SK-N-SH (cell line): ENCODE measurements around the gene MB21D2. TPM values are rescaled to one million over a fixed set of nuclear protein-coding genes. Genes with fewer than 3 reads are reported as not detected.

ENCODE experiments used
- CTCF ChIA-PET: fragments of 300-600, 350-600 bp; formaldehyde crosslinking; extraction: SDS; loops from one replicate; lab custom pipeline; 2021; lab: Yijun Ruan, JAX
- POLR2A ChIA-PET: fragments of 350-600 bp; sonication (Branson Sonifier 250); formaldehyde crosslinking; extraction: SDS; loops from one replicate; lab custom pipeline; 2020; ENCODE audit warnings: antibody characterized with exemption, inconsistent platforms; lab: Yijun Ruan, JAX
- DNase-seq: peaks from one replicate; pipeline ENCODE4 v3.0.0; 2012
- H2AFZ ChIP-seq: fragments of 200-600 bp; sonication (generic); 2 replicates; pipeline ENCODE4 v1.8.1; 2016; ENCODE audit warnings: antibody characterized with exemption, mild to moderate bottlenecking, low read depth
- H3F3A ChIP-seq: fragments of 200-600 bp; sonication (generic); replicated peaks from 2 replicates; pipeline ENCODE3; 2016; ENCODE audit warnings: antibody characterized with exemption, mild to moderate bottlenecking; ENCODE audit not compliant: insufficient read depth
- H3K27ac ChIP-seq, 2 experiments: fragments of 200-500 bp in 1 of 2; fragments of 200-600 bp in 1 of 2; sonication (Bioruptor generic) in 1 of 2; sonication (generic), shearing (Covaris generic) in 1 of 2; 2 replicates each; pipeline versions ENCODE4 v1.5.1 to v1.6.1; 2014 to 2016; ENCODE audit warnings: low read depth in 2 of 2, inconsistent platforms in 1 of 2, low read length in 1 of 2, mild to moderate bottlenecking in 1 of 2, mixed read lengths in 1 of 2
- H3K27me3 ChIP-seq: fragments of 200-600 bp; sonication (generic), shearing (Covaris generic); 2 replicates; pipeline ENCODE4 v1.6.1; 2016; ENCODE audit warnings: mixed run types; ENCODE audit not compliant: insufficient read depth
- H3K36me3 ChIP-seq, 2 experiments: fragments of 200-500 bp in 1 of 2; fragments of 200-600 bp in 1 of 2; sonication (Bioruptor generic) in 1 of 2; sonication (generic) in 1 of 2; replicated peaks in 1 of 2; 2 replicates each; pipeline versions ENCODE3 to v1.5.1; 2014 to 2016; ENCODE audit warnings: low read length in 1 of 2, mild to moderate bottlenecking in 1 of 2; ENCODE audit not compliant: insufficient read depth in 2 of 2, control insufficient read depth in 1 of 2
- H3K4me1 ChIP-seq, 2 experiments: fragments of 200-500 bp in 1 of 2; fragments of 200-600 bp in 1 of 2; sonication (Bioruptor generic) in 1 of 2; sonication (generic), shearing (Covaris generic) in 1 of 2; 2 replicates each; pipeline versions ENCODE4 v1.5.1 to v1.6.1; 2014 to 2016; ENCODE audit warnings: low read depth in 1 of 2, low read length in 1 of 2, mixed run types in 1 of 2; ENCODE audit not compliant: insufficient read depth in 2 of 2, control insufficient read depth in 1 of 2
- H3K4me2 ChIP-seq: fragments of 200-600 bp; sonication (generic), shearing (Covaris generic); 2 replicates; pipeline ENCODE4 v1.6.1; 2017; ENCODE audit warnings: mixed run types
- H3K4me3 ChIP-seq, 2 experiments: fragments of 200-500 bp in 1 of 2; fragments of 200-600 bp in 1 of 2; sonication (Bioruptor generic) in 1 of 2; sonication (generic), shearing (Covaris generic) in 1 of 2; 2 replicates each; pipeline versions ENCODE4 v1.5.1 to v1.8.1; 2014 to 2016; ENCODE audit warnings: low read depth in 2 of 2, inconsistent platforms in 1 of 2, low read length in 1 of 2, mild to moderate bottlenecking in 1 of 2, mixed read lengths in 1 of 2, moderate library complexity in 1 of 2
- H3K79me2 ChIP-seq: fragments of 200-600 bp; sonication (generic); 2 replicates; pipeline ENCODE4 v1.8.1; 2017; ENCODE audit warnings: mild to moderate bottlenecking; ENCODE audit not compliant: insufficient read depth
- H3K9ac ChIP-seq: fragments of 200-600 bp; sonication (generic); 2 replicates; pipeline ENCODE4 v1.6.1; 2017; ENCODE audit warnings: mixed run types
- H3K9me2 ChIP-seq: fragments of 200-600 bp; sonication (generic); 2 replicates; pipeline ENCODE4 v1.6.1; 2017; ENCODE audit warnings: mixed run types
- H3K9me3 ChIP-seq: fragments of 200-600 bp; sonication (generic); 2 replicates; pipeline ENCODE4 v1.6.1; 2017; ENCODE audit warnings: mixed run types, mild to moderate bottlenecking, moderate library complexity
- H4K20me1 ChIP-seq: fragments of 200-600 bp; sonication (generic); 2 replicates; pipeline ENCODE4 v1.6.1; 2017; ENCODE audit warnings: mild to moderate bottlenecking, mixed run types; ENCODE audit not compliant: insufficient read depth
- EZH2phosphoT487 ChIP-seq: fragments of 200-600 bp; sonication (generic); IDR thresholded peaks from 2 replicates; pipeline ENCODE4 v1.6.1; 2017; ENCODE audit warnings: low read depth, mixed run types, mild to moderate bottlenecking, antibody characterized with exemption, moderate library complexity, borderline replicate concordance
- FOSL2 ChIP-seq: IDR thresholded peaks from 2 replicates; pipeline ENCODE4 v1.4.0; 2012; ENCODE audit warnings: low read depth, mild to moderate bottlenecking, moderate library complexity, borderline replicate concordance
- NFIC ChIP-seq: IDR thresholded peaks from 2 replicates; pipeline ENCODE4 v1.4.0; 2012; ENCODE audit warnings: borderline replicate concordance
- POLR2AphosphoS5 ChIP-seq: IDR thresholded peaks from 2 replicates; pipeline ENCODE4 v1.6.1; 2012; ENCODE audit warnings: low read depth, low read length
- REST ChIP-seq: IDR thresholded peaks from 2 replicates; pipeline ENCODE4 v1.6.1; 2012; ENCODE audit warnings: mild to moderate bottlenecking, low read depth, low read length, moderate library complexity
- RFX5 ChIP-seq: IDR thresholded peaks from 2 replicates; pipeline ENCODE4 v1.6.1; 2012; ENCODE audit warnings: mild to moderate bottlenecking, improper control_type of control experiment, low read length
- SIN3A ChIP-seq: IDR thresholded peaks from 2 replicates; pipeline ENCODE4 v1.6.1; 2012; ENCODE audit warnings: low read depth, mild to moderate bottlenecking, low read length, moderate library complexity, borderline replicate concordance
- SMC3 ChIP-seq: IDR thresholded peaks from 2 replicates; pipeline ENCODE4 v1.6.1; 2012; ENCODE audit warnings: low read depth, low read length, improper control_type of control experiment
- WGBS: methylation state at CpG from one replicate; pipeline ENCODE4 v1.1.6; 2017; ENCODE audit warnings: low lambda C conversion rate; 5-methylcytosine and 5-hydroxymethylcytosine counted together
- polyA plus RNA-seq, 3 experiments: library from polyadenylated mRNA; depleted of rRNA; stranded (reverse); fragments of >200 nt; gene quantifications; 2 replicates each; pipeline ENCODE4 v1.2.3, GENCODE V29; 2012
- TF ChIP-seq, protein P1 (sequence below): IDR thresholded peaks from 2 replicates; pipeline ENCODE4; 2012
- TF ChIP-seq, protein P2 (sequence below): IDR thresholded peaks from 2 replicates; pipeline ENCODE4 v1.4.0; 2012; ENCODE audit warnings: low read depth, borderline replicate concordance
- TF ChIP-seq, protein P3 (sequence below): fragments of 150-350 bp; IDR thresholded peaks from 2 replicates; pipeline ENCODE4 v1.6.1; 2017; ENCODE audit warnings: antibody characterized with exemption, low read length, low read depth, borderline replicate concordance

MB21D2 gene
- polyA plus RNA-seq, 1 of the 3 experiments (the other 2 are of a cell fraction): 12.7 TPM

GRCh38 chr3:192883512-192883911 lies 34.1 kb downstream of the MB21D2 start:
- H3K9me3 ChIP-seq: no peaks in the 10 kb centered on the region
- no peak overlapping the region for H2AFZ ChIP-seq
- DNase-seq: no peak
- POLR2A ChIA-PET: no interaction called here
- H3K9ac ChIP-seq: 0 out of 2 replicates have a peak overlapping the region, but pooled peaks have one; percentile 7
- WGBS: 29% methylated on average over 2 of the region's 2 CpGs
- no peak for TF ChIP-seq POLR2AphosphoS5
- TF ChIP-seq, protein P1, sequence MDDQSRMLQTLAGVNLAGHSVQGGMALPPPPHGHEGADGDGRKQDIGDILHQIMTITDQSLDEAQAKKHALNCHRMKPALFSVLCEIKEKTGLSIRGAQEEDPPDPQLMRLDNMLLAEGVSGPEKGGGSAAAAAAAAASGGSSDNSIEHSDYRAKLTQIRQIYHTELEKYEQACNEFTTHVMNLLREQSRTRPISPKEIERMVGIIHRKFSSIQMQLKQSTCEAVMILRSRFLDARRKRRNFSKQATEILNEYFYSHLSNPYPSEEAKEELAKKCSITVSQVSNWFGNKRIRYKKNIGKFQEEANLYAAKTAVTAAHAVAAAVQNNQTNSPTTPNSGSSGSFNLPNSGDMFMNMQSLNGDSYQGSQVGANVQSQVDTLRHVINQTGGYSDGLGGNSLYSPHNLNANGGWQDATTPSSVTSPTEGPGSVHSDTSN: 0 out of 2 replicates have a peak, but pooled peaks have one; percentile 9
- TF ChIP-seq, all 33 proteins: peak for 1
- Histone ChIP-seq H3K4me3 (no peak overlapping the region), H3K9me2 (no peaks in the 10 kb centered on the region), H3F3A (peaks cover 59% of the 10 kb centered on the region), H3K4me1 (peaks cover 9 to 54% of the 10 kb centered on the region in 2 experiments), H4K20me1 (no peaks in the 10 kb centered on the region), H3K79me2 (peaks cover 55% of the 10 kb centered on the region), H3K4me2 (0 out of 2 replicates have a peak overlapping the region, but pooled peaks have one; percentile 7), H3K27ac (peak overlapping the region; percentile 55 to 90; a peak in 3 of 4 replicates), H3K36me3 (no peaks in the 10 kb centered on the region), H3K27me3 (no peaks in the 10 kb centered on the region)
- CTCF ChIA-PET: interaction anchor here (0.9 kb wide), 1 partner anchor 71 kb away, joined by 4 read pairs; no protein-coding TSS in a partner anchor

DNA sequence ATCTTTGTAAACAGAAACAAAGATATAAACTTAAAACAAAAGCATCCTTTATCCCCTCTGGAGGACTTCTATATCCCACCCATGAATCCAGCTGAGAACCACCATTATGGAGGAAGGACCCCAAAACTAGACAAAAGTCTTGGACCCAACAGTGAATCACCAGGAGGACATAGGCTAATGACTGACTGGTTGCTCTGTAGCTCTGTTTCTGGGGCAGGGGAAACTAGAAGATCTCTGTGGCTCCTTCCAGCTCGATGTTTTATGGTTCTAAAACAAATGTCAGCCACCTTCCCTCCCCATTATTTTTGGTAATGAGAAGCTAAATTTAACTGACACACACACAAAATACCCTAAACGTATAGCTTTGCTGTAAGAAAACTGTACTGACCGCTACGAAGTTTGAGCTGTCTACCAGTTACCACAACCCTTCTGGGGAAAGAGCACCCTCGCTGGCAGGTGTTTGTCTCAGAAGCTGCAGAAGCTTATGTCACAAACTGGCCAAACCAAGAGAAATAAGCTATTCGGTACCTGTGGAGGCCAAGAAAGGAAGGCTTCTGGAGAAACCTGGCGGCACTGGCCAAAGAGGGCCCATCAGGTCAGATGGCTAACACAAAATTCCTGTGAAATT lies 36.4 kb downstream of the MB21D2 start:
- 79% methylated on average over 7 of the region's 7 CpGs for WGBS
- DNase-seq: no peak
- peaks cover 0 to 5% of the 10 kb centered on the region in 2 experiments for H3K36me3 ChIP-seq
- no peak overlapping the region for H3K4me2 ChIP-seq
- peaks cover 58% of the 10 kb centered on the region for H3K79me2 ChIP-seq
- H3F3A ChIP-seq: peaks cover 36% of the 10 kb centered on the region
- ChIA-PET CTCF (interaction anchor here (0.7 to 1.4 kb wide), 3 partner anchors 20 to 160 kb away, joined by 3 to 5 read pairs (median 3); no protein-coding TSS in a partner anchor), POLR2A (no interaction called here)
- H3K27me3 ChIP-seq: no peaks in the 10 kb centered on the region
- no peaks in the 10 kb centered on the region for H3K9me3 ChIP-seq
- peaks cover 9 to 32% of the 10 kb centered on the region in 2 experiments for H3K4me1 ChIP-seq
- no peaks in the 10 kb centered on the region for H3K9me2 ChIP-seq
- H3K27ac ChIP-seq: no peak overlapping the region
- H2AFZ ChIP-seq: no peak overlapping the region
- H3K9ac ChIP-seq: no peak overlapping the region
- TF ChIP-seq NFIC: no peak
- TF ChIP-seq, protein P2, sequence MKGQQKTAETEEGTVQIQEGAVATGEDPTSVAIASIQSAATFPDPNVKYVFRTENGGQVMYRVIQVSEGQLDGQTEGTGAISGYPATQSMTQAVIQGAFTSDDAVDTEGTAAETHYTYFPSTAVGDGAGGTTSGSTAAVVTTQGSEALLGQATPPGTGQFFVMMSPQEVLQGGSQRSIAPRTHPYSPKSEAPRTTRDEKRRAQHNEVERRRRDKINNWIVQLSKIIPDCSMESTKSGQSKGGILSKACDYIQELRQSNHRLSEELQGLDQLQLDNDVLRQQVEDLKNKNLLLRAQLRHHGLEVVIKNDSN: no peak
- TF ChIP-seq EZH2phosphoT487: no peak
- no peak for TF ChIP-seq FOSL2
- TF ChIP-seq RFX5: no peak
- TF ChIP-seq REST: no peak
- TF ChIP-seq SIN3A: no peak
- TF ChIP-seq SMC3: no peak
- TF ChIP-seq, protein P3, sequence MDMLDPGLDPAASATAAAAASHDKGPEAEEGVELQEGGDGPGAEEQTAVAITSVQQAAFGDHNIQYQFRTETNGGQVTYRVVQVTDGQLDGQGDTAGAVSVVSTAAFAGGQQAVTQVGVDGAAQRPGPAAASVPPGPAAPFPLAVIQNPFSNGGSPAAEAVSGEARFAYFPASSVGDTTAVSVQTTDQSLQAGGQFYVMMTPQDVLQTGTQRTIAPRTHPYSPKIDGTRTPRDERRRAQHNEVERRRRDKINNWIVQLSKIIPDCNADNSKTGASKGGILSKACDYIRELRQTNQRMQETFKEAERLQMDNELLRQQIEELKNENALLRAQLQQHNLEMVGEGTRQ: no peak
- no peaks in the 10 kb centered on the region for H4K20me1 ChIP-seq
- H3K4me3 ChIP-seq: no peak overlapping the region
